Activated gamma-delta T cell treated with anti-CD3 and anti-CD28 coated beads, Interleukin-2, amount 50 U/mL, for 16 hours (primary cell): ENCODE data around the gene BMP5.

Source experiments
- DNase-seq: peaks from one replicate; pipeline ENCODE4 v3.0.0-alpha.2; 2020; ENCODE audit warnings: low read depth

The BMP5 gene

GRCh38 chr6:55872866-55873265, 2.5 kb downstream of the BMP5 start:
- no peak for DNase-seq

- no peak for DNase-seq
Observed at GRCh38 chr6:55870181-55870813, 5.1 kb downstream of the BMP5 start.

- DNase-seq, result no peak
Observed at GRCh38 chr6:55869674-55870073, 5.7 kb downstream of the BMP5 start.

- DNase-seq, result no peak
Observed at GRCh38 chr6:55868771-55869479, 6.5 kb downstream of the BMP5 start.

- no peak for DNase-seq
Observed at GRCh38 chr6:55868176-55868575, 7.2 kb downstream of the BMP5 start.

- DNase-seq, result no peak
Observed at GRCh38 chr6:55866128-55866527, 9.3 kb downstream of the BMP5 start.

GRCh38 chr6:55853008-55854001, 22.1 kb downstream of the BMP5 start:
- no peak for DNase-seq

GRCh38 chr6:55841341-55841740, 34.0 kb downstream of the BMP5 start:
- no peak for DNase-seq

GRCh38 chr6:55839080-55839479, 36.3 kb downstream of the BMP5 start:
- no peak for DNase-seq

- DNase-seq, result no peak
Observed at GRCh38 chr6:55836945-55837344, 38.4 kb downstream of the BMP5 start.

- no peak for DNase-seq
Observed at GRCh38 chr6:55836481-55836880, 38.9 kb downstream of the BMP5 start.

GRCh38 chr6:55835220-55835619, 40.2 kb downstream of the BMP5 start:
- no peak for DNase-seq

- no peak for DNase-seq
Observed at GRCh38 chr6:55833284-55833683, 42.1 kb downstream of the BMP5 start.

GRCh38 chr6:55827818-55828522, 47.4 kb downstream of the BMP5 start:
- no peak for DNase-seq

GRCh38 chr6:55826941-55827340, 48.4 kb downstream of the BMP5 start:
- DNase-seq, result no peak

GRCh38 chr6:55825402-55826051, 49.9 kb downstream of the BMP5 start:
- no peak for DNase-seq

GRCh38 chr6:55822815-55823214, 52.6 kb downstream of the BMP5 start:
- DNase-seq, result no peak

GRCh38 chr6:55822005-55822404, 53.4 kb downstream of the BMP5 start:
- no peak for DNase-seq

GRCh38 chr6:55820696-55821095, 54.7 kb downstream of the BMP5 start:
- DNase-seq, result no peak

GRCh38 chr6:55819811-55820210, 55.6 kb downstream of the BMP5 start:
- DNase-seq, result no peak

- DNase-seq, result no peak
Observed at GRCh38 chr6:55818482-55818881, 56.9 kb downstream of the BMP5 start.

- DNase-seq, result no peak
Observed at GRCh38 chr6:55812509-55812908, 62.9 kb downstream of the BMP5 start.
